GOT3 (cell line): Measurements from ENCODE around the gene IL10RB.
A peak's percentile ranks its signal among the peaks of the same experiment; 100 is the strongest.
"Not testable (repeated sequence)": the region's sequence is repeated elsewhere in the genome, so short reads cannot be mapped to it uniquely, and the experiment has no call there.

Experiments used
- DNase-seq: peaks from one replicate; lab custom pipeline; 2025; ENCODE audit warnings: mixed read lengths; lab: John Stamatoyannopoulos, UW

Gene IL10RB

DNA sequence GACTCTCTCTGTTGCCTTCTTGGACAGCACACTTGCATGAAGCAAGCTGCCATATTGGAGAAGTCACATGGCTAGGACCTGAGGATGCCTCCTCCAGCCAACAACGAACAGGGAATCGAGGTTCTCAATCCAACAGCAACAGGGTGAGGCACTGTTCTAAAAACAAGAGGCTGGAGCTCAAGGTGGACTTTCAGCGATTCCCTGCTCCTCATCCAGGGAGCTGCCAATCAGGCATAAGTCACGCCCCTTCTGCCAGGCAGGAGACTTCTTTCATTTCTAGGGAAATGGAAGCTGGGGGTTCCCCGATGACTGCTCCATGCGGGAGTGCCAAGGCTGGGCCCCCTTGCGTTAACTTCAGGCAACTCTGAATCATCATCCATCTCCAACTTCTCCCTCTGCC, 35.9 kb downstream of the IL10RB start:
- DNase-seq: no peak

DNA sequence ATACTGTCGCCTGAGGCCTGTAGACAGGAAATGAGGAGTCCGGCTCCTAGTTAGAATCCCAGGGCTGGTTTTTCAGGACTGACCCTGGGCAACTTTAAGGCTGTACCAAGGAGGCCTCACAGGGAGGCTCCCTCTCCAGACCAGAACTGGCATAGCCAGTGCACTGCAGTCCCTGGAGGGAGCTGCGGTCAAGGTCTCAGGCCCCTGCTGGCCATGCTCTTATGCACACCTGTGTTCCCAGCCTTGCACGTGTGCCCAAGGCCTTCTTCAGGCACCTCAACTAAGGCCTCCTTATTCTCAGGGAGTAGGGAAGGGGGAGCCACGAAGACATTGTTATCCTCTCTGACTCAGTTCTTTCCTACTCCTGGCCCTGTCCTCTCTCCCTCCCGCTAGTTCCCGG, 36.6 kb downstream of the IL10RB start:
- DNase-seq: no peak

DNA sequence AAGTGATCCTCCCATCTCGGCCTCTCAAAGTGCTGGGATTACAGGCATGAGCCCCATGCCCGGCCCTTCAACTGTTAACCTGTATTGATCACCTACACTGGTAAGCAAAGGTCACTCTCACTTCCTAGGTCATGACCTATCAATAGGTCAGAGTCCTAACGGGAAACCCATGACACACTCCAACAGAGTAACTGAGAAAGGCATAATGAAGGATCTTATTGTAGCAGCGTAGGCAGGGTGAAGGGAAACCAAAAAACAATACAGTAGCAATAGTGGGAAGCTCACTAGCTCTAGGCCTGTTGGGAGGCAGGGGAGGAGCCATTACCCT, 39.1 kb downstream of the IL10RB start:
- DNase-seq: no peak

DNA sequence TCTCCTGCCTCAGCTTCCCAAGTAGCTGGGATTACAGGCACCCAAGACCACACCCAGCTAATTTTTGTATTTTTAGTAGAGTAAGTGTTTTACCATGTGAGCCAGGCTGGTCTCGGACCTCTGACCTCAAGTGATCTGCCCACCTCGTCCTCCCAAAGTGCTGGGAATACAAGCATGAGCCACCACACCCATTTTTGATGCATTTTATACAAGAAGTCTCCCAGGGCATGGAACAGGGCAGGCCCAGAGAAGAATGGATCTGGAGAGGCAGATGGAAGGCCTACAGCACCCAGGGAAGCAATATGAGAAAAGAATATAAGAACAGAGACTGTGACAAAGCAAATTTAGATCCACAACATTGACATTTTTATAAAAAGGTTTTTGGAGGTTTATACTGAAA, 39.8 kb downstream of the IL10RB start:
- no peak for DNase-seq

DNA sequence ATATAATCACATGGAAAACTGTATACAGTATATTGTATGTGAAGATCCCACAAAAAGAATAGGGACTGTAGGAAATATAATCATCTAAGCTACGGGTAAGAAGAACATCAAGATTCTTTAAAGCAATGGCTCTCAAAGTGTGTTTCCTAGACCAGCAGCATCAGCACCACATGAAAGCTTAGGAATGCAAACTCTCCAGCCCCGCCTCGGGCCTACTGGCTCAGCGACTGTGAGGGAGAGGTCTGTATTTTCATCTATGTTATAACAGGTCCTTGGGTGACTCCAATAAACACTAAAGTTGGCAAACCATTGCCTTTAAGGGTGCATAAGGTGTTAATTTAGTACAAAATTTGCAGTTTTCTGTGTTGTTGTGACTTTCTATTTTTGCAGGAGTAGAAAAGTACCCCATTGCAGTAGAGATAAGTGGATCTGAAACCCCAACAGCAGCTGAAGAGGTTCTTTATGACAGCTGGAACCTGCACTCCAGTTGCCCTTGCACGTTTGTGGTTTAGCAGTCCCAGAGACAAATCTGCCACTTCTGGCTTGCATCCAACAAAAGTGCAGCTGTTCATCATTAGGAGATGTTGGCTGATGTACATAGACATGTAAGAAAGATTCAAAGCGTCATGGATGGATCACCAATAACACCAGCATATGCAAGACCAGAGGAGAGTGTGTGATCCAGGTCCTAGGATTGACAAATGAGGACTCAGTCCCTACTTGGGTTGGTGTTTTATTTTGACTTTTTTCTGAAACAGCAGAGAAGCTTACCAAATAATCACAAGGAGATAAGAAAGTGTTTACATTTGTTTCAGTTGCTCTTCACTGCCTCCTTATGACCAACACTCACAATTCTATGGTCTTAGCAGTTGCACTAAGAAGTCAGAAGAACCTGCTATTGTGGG, 42.7 kb downstream of the IL10RB start:
- no peak for DNase-seq

DNA sequence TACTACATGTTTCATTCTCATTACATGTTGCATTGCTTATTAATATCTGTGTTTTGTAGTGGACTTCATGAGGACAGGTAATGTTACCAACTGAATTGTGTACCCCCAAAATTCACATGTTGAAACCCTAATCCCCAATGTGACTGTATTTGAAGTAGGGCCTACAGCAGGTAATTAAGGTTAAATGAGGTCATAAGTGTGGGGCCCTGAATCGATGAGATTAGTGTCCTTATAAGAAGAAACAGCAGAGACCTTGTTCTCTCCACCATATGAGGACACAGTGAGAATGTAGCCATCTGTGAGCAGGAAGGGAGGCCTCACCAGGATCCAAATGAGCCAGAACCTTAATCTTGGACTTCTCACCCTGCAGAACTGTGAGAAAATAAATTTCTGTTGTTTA, 43.6 kb downstream of the IL10RB start:
- no peak for DNase-seq

DNA sequence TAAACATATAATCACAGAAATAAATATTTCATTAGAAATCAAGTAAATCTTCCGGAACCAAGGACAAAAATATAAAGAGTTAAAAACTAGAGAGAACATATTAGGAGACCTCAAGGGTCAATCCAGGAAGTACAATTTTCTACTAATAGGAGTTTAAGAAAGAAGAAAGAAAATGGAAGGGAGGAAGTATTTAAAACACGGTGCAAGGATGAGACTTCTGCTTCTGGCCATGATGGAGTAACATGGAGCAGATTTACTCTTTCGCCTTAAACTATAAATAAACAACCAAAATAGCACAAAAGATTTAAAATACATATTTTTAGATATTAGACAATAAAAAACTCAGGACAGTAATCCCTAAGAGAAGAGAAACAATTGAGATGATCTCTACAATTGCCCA, 46.0 kb downstream of the IL10RB start:
- DNase-seq: no peak

DNA sequence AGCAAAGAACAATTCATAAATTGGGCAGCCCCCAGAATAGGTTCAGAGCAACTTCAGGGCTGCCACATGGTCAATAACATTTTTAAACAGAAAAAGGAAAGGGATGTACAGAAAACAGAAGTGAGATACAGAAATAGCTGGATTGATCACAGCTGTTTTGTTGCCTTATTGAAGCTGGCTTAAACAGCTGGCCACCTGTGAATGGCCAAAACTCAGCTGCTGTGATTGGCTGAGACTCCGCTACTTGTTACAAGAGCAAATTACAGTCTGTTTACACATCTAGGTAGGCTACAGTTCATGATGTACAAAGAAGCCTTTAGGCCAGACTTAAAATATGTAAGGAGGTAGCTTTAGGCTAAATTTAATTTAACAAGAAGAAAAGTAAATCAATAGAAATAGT, 47.0 kb downstream of the IL10RB start:
- no peak for DNase-seq

DNA sequence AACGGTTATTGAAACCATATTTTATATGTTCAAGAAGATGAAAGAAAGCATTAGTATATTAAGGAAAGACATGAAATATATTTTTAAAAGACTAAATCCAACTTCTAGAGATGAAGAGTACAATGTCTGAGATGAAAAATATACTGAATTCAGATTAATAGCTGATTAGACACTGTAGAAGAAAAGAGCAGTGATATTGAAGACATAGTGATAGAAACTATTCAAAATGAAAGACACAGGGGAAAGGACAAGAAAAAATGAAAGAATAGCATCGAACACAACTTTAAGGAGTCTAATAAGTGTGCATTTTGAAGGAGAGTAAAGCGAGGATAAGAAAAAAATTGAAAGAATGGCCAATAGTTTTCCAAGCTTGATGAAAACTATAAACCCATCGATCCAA, 47.4 kb downstream of the IL10RB start:
- no peak for DNase-seq

DNA sequence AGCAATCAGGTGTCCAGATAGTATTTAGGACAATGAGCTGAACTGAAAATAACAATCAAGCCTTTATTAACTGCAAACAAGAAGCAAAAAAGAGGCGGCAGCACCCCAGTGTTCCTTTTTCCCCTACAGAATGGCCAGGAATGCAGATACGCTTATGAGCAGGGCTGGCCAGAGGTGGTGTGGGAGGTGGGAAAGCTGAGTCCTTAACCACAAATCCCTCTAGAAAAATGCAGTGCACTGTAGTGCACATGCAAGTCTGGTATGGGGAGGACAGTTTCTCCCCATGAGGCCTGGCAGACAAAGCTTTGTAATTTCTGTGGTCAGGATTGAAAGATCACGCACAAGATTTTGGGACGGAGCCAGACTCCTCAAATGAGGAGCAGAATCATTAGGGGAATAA, 47.9 kb downstream of the IL10RB start:
- no peak for DNase-seq

DNA sequence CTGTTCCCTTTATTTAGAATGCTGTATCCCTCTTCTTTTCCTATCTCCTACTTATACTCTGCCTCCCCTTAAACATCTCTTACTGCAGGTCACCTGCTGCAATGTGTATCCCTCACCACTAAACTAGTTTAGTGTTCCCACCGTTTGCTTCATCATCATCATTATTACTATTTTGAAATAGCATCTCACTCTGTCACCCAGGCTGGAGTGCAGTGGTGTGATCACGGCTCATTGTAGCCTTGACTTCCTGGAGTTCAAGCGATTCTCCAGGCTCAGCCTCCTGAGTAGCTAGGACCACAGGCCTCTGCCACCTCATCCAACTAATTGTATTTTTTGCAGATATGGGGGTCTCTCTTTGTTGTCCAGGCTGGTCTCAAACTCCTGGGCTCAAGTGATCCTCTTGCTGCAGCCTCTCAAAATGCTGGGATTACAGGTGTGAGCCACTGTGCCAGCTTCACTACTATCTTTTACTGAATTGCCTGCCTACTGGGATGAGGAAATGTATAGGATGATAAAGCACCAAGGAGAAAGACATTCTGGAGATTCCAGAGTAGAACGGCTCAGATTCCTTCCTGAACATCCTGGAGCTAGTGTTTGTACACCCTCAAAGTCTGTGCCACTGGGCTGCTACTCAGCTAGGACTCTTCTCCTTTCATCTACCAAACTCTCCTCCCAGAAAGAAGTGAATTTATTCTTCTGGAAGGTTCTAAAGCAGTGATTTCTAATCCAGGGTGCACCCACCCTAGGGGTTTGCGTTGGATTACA, 50.0 kb downstream of the IL10RB start:
- no peak for DNase-seq

DNA sequence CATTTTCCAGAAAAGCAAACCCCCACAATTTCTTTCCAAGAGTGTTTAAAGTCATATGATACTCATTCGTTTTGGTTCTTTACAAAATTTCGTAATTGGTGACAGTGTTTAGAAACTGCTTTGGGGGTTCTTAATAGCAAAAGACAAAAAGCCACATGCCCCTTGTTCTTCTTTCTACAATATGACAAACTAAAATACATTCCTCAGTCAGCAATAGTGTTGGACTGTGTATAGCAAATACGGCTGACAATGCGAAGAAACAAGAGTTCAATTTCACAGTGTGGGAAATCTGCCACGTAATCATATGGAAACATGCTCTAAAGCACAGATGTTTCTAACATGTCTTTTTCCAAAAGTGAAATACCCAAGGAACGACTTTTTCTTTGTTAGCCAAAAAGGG, 51.0 kb downstream of the IL10RB start:
- DNase-seq: no peak

DNA sequence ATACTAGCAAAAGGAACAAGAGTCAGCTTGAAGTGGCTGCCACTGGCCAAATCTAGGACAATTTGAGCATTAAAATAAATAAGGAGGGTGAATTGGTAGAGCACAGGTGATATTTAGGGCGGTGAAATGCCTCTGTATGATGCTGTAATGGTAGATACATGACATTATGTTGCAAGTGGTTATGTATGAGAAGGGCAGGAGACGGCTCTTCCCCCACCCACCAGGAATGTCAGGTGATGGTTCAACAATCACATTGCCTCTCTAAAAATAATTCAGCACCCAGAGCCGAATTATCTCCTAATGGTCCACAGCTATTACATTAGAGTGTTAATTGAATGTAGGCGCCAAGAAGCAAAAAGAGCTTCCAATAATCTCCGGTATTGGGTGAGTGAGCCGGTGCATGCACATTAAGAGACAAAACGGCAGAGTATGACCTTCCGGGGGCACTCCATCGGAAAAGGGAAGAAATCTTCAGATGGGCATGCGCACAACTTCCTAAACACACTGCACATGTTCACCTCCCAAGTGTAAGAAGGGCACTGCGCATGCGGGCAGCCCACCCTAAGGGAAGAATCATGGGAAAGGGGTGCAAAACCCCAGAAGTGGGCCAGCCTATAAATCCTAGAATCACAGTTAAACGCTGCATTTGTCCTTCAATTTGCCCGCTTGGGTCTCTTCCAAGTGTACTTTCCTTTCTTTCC, 51.8 kb downstream of the IL10RB start:
- DNase-seq: no peak

DNA sequence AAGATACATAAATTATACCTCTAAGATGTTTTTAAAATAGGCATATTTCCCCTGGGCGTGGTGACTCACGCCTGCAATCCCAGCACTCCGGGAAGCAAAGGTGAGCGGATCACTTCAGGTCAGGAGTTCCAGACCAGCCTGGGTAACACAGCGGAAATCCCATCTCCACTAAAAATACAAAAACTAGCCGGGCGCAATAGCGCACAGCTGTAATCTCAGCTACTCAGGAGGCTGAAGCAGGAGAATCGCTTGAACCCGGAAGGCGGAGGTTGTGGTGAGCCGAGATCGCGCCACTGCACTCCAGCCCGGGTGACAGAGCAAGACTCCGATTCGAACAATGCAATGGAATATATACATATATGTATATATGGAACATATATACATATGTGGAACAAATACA, 54.8 kb downstream of the IL10RB start:
- DNase-seq: not testable (repeated sequence)

DNA sequence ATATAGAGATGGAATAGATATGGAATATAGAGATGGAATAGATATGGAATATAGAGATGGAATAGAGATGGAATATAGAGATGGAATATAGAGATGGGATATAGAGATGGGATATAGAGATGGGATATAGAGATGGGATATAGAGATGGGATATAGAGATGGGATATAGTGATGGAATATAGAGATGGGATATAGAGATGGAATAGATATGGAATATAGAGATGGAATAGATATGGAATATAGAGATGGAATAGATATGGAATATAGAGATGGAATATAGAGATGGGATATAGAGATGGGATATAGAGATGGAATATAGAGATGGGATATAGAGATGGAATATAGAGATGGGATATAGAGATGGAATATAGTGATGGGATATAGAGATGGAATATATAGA, 57.4 kb downstream of the IL10RB start:
- not testable (repeated sequence) for DNase-seq

DNA sequence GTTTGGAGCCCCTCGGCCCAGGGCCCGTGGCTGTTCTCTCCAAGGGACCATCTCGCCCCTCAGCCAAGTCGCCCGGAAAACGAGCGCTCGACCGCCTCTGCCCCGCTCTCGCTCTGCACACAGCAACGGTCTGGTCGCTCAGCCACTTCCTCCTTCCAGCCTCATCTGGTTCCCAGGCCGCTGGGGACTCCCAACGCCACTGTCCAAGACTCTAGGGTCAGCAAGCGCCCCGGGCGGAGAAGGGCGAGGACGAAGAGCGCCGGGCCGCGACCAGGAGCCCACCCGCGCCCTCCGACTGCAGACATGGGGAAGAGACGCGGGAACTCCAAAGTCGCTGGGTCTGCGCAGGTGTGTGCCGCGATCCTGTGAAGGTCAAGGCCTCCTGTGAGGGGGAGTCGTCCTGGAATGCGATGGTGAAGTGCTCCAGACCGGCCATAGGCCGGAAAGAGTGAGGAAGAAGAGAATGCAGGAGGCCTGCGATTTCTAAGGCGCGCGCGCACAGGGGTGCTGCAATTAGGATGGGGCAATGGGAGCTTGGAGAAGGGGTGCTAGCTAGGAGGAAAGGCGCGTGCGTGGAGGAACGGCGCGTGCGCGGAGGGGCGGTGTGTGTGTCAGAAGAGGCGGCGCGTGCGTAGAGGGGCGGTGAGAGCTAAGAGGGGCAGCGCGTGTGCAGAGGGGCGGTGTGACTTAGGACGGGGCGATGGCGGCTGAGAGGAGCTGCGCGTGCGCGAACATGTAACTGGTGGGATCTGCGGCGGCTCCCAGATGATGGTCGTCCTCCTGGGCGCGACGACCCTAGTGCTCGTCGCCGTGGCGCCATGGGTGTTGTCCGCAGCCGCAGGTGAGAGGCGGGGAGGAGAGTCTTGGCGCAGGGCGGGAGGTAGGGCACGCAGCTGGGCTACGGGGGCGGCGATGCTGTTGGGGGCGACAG, 58.4 kb downstream of the IL10RB start, which contains the start of gene IFNAR1:
IFNAR1 (plus strand) TSS at position 680 of the 931 bp plus-strand sequence; CDS start at position 766, 86 bp downstream.
- DNase-seq: peak; percentile 87

DNA sequence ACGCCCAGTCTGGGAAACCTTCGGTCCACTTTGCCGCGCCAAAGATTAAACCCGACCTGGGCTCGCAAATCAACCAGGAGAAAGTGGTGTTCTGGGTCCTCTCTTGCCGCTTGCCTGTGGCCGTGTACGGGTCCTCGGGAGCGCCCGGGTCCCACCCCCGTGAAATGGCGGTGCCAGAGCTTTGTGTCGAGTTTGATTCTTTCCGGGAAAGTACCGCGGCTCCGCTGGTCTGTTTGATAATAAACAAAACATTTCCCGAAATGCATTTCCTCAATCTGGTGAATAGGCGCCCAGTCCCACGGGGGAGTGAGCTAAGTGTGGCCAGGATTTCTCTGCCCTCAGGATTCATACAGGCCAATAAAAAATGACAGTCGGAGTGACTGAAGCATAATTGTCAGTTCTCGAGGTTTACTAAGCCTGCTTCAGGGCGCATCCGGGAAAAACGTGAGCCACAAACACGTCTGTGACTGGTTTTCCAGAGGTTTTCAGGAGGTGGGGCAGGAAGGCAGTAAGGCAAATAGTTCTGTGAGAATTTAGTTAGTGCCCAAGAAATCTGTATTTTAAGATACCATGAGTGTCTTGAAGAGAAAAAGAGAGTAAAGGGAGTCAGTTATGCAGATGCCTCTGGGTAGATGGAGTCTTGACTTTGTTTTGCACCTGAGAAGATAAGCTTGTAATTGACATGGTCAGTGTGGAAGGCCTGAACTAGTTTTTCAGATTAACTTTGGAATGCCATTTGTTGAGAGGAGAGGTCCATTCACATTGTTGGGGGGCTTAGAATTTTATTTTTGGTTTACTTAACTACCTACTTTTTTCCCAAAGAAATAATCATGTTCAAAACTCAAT, 59.3 kb downstream of the IL10RB start:
- peak; percentile 48 for DNase-seq

DNA sequence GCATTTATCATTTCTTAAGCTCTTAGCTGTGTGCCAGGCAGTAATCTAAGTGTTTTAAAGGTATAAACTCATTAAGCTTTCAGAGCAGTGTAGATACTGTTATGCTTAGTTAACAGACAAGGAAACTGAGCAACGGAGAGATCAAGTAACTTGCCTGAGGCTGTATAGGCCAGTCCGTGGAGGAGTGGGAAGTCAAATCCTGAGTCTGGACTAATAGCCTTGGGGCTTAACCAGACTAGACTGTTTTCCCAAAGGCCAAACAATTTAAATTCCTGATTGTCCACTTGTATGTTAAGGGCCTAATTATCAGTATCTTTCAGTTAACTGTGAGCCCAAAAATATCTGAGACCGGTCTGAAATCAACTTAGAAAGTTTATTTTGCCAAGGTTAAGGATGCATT, 61.2 kb downstream of the IL10RB start:
- DNase-seq: no peak

DNA sequence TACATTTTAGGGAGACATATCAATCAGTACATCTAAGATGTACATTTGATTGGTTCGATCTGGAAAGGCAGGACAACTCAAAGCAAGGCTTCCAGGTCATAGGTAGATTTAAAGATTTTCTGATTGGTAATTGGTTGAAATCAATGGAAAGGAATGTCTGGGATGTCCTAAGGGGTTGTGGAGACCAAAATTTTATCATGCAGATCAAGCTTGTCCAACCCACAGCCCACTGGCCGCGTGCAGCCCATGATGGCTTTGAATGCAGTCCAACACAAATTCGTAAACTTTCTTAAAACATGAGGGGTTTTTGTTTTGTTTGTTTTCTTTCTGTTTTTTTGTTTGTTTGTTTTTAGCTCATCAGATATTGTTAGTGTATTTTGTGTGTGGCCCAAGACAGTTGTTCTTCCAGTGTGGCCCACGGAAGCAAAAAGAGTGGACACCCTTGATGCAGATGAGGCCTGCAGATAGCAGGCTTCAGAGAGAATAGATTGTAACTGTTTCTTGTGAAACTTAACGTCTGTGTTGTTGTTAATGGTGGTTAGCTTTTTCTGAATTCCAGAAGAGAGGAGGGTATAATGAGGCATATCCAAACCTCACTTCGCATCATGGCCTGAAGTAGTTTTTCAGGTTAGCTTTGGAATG, 61.7 kb downstream of the IL10RB start:
- no peak for DNase-seq

DNA sequence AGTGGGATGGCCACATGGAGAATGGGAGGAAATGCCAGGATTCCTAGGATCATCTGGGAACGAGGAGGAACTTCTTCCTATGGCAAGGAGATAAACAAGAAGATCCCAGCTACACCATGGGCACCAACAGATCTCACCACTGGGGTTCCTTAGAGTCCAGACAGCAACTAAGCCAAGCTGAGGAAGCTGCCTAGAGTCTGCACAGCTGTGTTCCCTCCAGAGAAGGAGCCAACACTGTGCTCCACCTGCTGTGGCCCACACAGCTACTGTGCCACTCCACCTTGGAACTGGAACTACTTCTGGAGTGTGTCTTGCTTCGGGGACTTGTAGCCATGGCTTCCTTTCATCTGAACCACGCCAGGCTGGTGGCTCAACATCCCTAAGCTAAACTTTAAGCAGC, 64.6 kb downstream of the IL10RB start:
- DNase-seq: no peak
